ENCODE data around the gene NUP98.

- TF ChIP-seq RFX5 (IDR thresholded peaks at IDR 0.05; ENCODE audit: low read length) (no peak), GABPA (IDR thresholded peaks at IDR 0.05; ENCODE audit: low read depth) (no peak), JUND (IDR thresholded peaks at IDR 0.05) (no peak)
- TF ChIP-seq, protein P1, sequence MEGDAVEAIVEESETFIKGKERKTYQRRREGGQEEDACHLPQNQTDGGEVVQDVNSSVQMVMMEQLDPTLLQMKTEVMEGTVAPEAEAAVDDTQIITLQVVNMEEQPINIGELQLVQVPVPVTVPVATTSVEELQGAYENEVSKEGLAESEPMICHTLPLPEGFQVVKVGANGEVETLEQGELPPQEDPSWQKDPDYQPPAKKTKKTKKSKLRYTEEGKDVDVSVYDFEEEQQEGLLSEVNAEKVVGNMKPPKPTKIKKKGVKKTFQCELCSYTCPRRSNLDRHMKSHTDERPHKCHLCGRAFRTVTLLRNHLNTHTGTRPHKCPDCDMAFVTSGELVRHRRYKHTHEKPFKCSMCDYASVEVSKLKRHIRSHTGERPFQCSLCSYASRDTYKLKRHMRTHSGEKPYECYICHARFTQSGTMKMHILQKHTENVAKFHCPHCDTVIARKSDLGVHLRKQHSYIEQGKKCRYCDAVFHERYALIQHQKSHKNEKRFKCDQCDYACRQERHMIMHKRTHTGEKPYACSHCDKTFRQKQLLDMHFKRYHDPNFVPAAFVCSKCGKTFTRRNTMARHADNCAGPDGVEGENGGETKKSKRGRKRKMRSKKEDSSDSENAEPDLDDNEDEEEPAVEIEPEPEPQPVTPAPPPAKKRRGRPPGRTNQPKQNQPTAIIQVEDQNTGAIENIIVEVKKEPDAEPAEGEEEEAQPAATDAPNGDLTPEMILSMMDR (IDR thresholded peaks at IDR 0.05), result no peak
Measured at GRCh38 chr11:3799873-3800272, 2.5 kb upstream of the NUP98 start.

Data from SK-N-SH (cell line).